Liver (tissue), 9 donors: ENCODE results near the gene NUP43. TPM values are rescaled to one million over a fixed set of nuclear protein-coding genes. Genes with fewer than 3 reads are reported as not detected.

Experiments
- DNase-seq: peaks from one replicate; pipeline ENCODE4 v3.0.0-alpha.2; 2017; ENCODE audit warnings: low spot score
- H3K27ac ChIP-seq, 2 donors: one replicate each; pipeline ENCODE4 v1.7.0; 2013; ENCODE audit warnings: inconsistent platforms in 2 of 2, low read length in 2 of 2, control low read depth in 1 of 2, low read depth in 1 of 2, mild to moderate bottlenecking in 1 of 2
- H3K27me3 ChIP-seq, 4 donors: one replicate each; pipeline versions ENCODE4 v1.6.1 to v1.7.0; 2013; ENCODE audit warnings: low read length in 3 of 4, inconsistent platforms in 1 of 4, mild to moderate bottlenecking in 1 of 4, moderate library complexity in 1 of 4; ENCODE audit not compliant: control insufficient read depth in 4 of 4, insufficient read depth in 4 of 4
- H3K36me3 ChIP-seq, 4 donors: one replicate each; pipeline versions ENCODE4 v1.6.1 to v1.7.0; 2013; ENCODE audit warnings: low read length in 3 of 4, mild to moderate bottlenecking in 3 of 4, low read depth in 1 of 4, moderate library complexity in 1 of 4; ENCODE audit not compliant: control insufficient read depth in 4 of 4, insufficient read depth in 3 of 4
- H3K4me1 ChIP-seq, 4 donors: one replicate each; pipeline versions ENCODE4 v1.6.1 to v1.7.0; 2013; ENCODE audit warnings: low read length in 3 of 4, mild to moderate bottlenecking in 3 of 4, moderate library complexity in 1 of 4; ENCODE audit not compliant: control insufficient read depth in 4 of 4, insufficient read depth in 4 of 4
- H3K4me3 ChIP-seq, 3 donors: one replicate each; pipeline versions ENCODE4 v1.6.1 to v1.7.0; 2013; ENCODE audit warnings: low read length in 3 of 3, control low read depth in 1 of 3, low read depth in 1 of 3, mild to moderate bottlenecking in 1 of 3
- H3K9ac ChIP-seq, 2 donors: one replicate each; pipeline ENCODE4 v1.7.0; 2013; ENCODE audit warnings: low read length in 2 of 2, mild to moderate bottlenecking in 2 of 2, moderate library complexity in 2 of 2, control low read depth in 1 of 2, low read depth in 1 of 2
- H3K9me3 ChIP-seq, 4 donors: one replicate each; pipeline versions ENCODE4 v1.6.1 to v1.7.0; 2013; ENCODE audit warnings: low read length in 3 of 4; ENCODE audit not compliant: control insufficient read depth in 4 of 4
- EGR1 ChIP-seq, 2 donors: IDR thresholded peaks; 2 replicates each; pipeline ENCODE4 v1.6.1; 2016 to 2018; ENCODE audit warnings: antibody characterized with exemption in 2 of 2, low read depth in 2 of 2
- FOXA1 ChIP-seq: IDR thresholded peaks from 2 replicates; pipeline ENCODE4 v1.6.1; 2016; ENCODE audit warnings: antibody characterized with exemption
- GABPA ChIP-seq, 2 donors: IDR thresholded peaks in 1 of 2; conservative IDR thresholded peaks in 1 of 2; 2 replicates each; pipeline ENCODE4 v1.6.1; 2016; ENCODE audit warnings: antibody characterized with exemption in 2 of 2, mild to moderate bottlenecking in 1 of 2, moderate library complexity in 1 of 2
- HNF4A ChIP-seq, 2 donors: conservative IDR thresholded peaks; 2 replicates each; pipeline ENCODE4 v1.6.1; 2016; ENCODE audit warnings: antibody characterized with exemption in 2 of 2, mild to moderate bottlenecking in 2 of 2
- HNF4G ChIP-seq: IDR thresholded peaks from 2 replicates; pipeline ENCODE4 v1.6.1; 2016; ENCODE audit warnings: antibody characterized with exemption
- JUND ChIP-seq, 2 donors: IDR thresholded peaks; 2 replicates each; pipeline ENCODE4 v1.6.1; 2016; ENCODE audit warnings: antibody characterized with exemption in 2 of 2
- NR2F2 ChIP-seq: IDR thresholded peaks from 2 replicates; pipeline ENCODE4 v1.6.1; 2016; ENCODE audit warnings: antibody characterized with exemption
- RAD21 ChIP-seq, 2 donors: IDR thresholded peaks; 2 replicates each; pipeline ENCODE4 v1.6.1; 2016; ENCODE audit warnings: antibody characterized with exemption in 2 of 2, mild to moderate bottlenecking in 2 of 2
- RXRA ChIP-seq, 2 donors: IDR thresholded peaks; 2 replicates each; pipeline ENCODE4 v1.6.1; 2017 to 2018; ENCODE audit warnings: antibody characterized with exemption in 2 of 2, mild to moderate bottlenecking in 1 of 2
- SP1 ChIP-seq: IDR thresholded peaks from 2 replicates; pipeline ENCODE4 v1.6.1; 2018; ENCODE audit warnings: antibody characterized with exemption, mild to moderate bottlenecking
- TAF1 ChIP-seq: conservative IDR thresholded peaks from 2 replicates; pipeline ENCODE4 v1.6.1; 2016; ENCODE audit warnings: antibody characterized with exemption, mild to moderate bottlenecking
- YY1 ChIP-seq: IDR thresholded peaks from 2 replicates; pipeline ENCODE4 v1.6.1; 2016; ENCODE audit warnings: antibody characterized with exemption, mild to moderate bottlenecking
- WGBS: extraction: QIAGEN DNeasy Blood & Tissue Kit; methylation state at CpG from one replicate; pipeline ENCODE4 v1.1.7; 2013; 5-methylcytosine and 5-hydroxymethylcytosine counted together
- polyA plus RNA-seq, 2 donors: library from polyadenylated mRNA; stranded (reverse) in 1 of 2; unstranded in 1 of 2; fragments of 200-250 nt in 1 of 2; fragments of >200 nt in 1 of 2; fragmentation: Nextera tagmentation in 1 of 2; extraction: Ambion mirVana in 1 of 2; gene quantifications; one replicate each; pipeline versions ENCODE4 v1.2.1 to v1.2.3, GENCODE V29; 2013 to 2015
- total RNA-seq, 2 donors: library from RNA; depleted of rRNA; stranded (reverse); fragments of >200 nt; gene quantifications; one replicate each; pipeline ENCODE4 v1.2.3, GENCODE V29; 2014
- TF ChIP-seq, protein P1 (sequence below): fragments of 150-350 bp; IDR thresholded peaks from 2 replicates; pipeline ENCODE4 v1.5.1; 2017; ENCODE audit warnings: improper control_type of control experiment, low read depth, low read length; ENCODE audit not compliant: missing input control
- TF ChIP-seq, protein P2 (sequence below): IDR thresholded peaks from 2 replicates; pipeline ENCODE4 v1.6.1; 2016; ENCODE audit warnings: antibody characterized with exemption, mild to moderate bottlenecking
- TF ChIP-seq, protein P3 (sequence below): IDR thresholded peaks from 2 replicates; pipeline ENCODE4 v1.6.1; 2016; ENCODE audit warnings: antibody characterized with exemption
- TF ChIP-seq, protein P4 (sequence below): IDR thresholded peaks from 2 replicates; pipeline ENCODE4 v1.6.1; 2016; ENCODE audit warnings: antibody characterized with exemption
- TF ChIP-seq, protein P5 (sequence below): IDR thresholded peaks from 2 replicates; pipeline ENCODE4 v1.6.1; 2016; ENCODE audit warnings: antibody characterized with exemption
- donor health status: healthy.
- donor health status: healthy.
- donor health status: healthy.
- donor health status: healthy.
- donor health status: healthy.

Gene NUP43
- total and polyA plus RNA-seq, 4 donors, result 3.2 to 18.5 (median 10.4) TPM

DNA sequence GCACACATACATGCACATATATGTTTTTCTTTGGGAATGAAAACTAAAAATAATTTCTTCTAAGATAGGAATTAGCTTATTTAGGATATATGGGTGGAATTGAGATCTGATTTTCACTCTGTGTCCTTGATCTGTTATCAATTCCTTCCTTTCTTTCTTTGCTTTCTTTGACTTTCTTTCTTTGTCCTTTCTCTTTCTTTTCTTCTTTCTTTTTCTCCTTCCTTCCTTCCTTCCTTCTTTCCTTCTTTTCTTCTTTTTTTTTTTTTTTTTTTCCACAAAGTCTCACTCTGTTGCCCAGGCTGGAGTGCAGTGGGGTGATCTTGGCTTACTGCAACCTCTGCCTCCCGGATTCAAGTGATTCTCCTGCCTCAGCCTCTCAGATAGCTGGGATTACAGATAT lies 31.3 kb upstream of the NUP43 start:
- peaks cover 0 to 18% (median 10%) of the 10 kb centered on the region in 4 donors for H3K36me3 ChIP-seq

DNA sequence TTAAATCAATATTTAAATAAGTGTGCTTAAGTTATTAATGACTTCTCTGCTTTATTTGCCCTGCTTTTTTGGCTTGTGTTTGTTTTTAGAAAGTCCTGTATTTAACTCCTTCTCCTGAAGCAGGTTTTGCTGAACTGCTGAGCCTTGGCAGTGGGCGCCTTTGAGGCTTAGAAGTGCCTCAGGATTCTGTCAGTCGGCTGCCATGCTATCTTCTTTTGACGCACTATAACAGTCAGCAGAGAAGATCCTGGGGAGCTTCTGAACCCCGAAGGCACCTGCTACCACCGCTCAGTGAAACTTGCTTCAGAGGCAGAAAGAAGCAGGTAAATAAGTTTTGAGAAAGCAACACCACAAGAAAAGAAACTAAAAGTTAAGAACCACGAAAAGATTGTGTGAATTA lies 25.6 kb upstream of the NUP43 start:
- WGBS, result 94% methylated on average over 6 of the region's 6 CpGs
- H3K27me3 ChIP-seq, result no peaks in the 10 kb centered on the region
- H3K9ac ChIP-seq, result no peak overlapping the region
- no peak overlapping the region for H3K4me3 ChIP-seq
- H3K4me1 ChIP-seq, result no peaks in the 10 kb centered on the region
- H3K36me3 ChIP-seq, result peaks cover 3 to 18% (median 12%) of the 10 kb centered on the region in 4 donors
- H3K27ac ChIP-seq, result no peak overlapping the region
- no peaks in the 10 kb centered on the region for H3K9me3 ChIP-seq
- DNase-seq, result no peak
- TF ChIP-seq, protein P1, sequence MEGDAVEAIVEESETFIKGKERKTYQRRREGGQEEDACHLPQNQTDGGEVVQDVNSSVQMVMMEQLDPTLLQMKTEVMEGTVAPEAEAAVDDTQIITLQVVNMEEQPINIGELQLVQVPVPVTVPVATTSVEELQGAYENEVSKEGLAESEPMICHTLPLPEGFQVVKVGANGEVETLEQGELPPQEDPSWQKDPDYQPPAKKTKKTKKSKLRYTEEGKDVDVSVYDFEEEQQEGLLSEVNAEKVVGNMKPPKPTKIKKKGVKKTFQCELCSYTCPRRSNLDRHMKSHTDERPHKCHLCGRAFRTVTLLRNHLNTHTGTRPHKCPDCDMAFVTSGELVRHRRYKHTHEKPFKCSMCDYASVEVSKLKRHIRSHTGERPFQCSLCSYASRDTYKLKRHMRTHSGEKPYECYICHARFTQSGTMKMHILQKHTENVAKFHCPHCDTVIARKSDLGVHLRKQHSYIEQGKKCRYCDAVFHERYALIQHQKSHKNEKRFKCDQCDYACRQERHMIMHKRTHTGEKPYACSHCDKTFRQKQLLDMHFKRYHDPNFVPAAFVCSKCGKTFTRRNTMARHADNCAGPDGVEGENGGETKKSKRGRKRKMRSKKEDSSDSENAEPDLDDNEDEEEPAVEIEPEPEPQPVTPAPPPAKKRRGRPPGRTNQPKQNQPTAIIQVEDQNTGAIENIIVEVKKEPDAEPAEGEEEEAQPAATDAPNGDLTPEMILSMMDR, result no peak
- no peak for TF ChIP-seq JUND (IDR thresholded peaks at IDR 0.05)
- no peak for TF ChIP-seq TAF1

More for the DNA sequence above, 31.3 kb upstream of the NUP43 start:
- WGBS, result 99% methylated on average over 1 of the region's 1 CpG
- H3K9me3 ChIP-seq, result no peaks in the 10 kb centered on the region
- H3K27me3 ChIP-seq, result no peaks in the 10 kb centered on the region
- DNase-seq, result no peak
- H3K9ac ChIP-seq, result no peak overlapping the region
- H3K27ac ChIP-seq, result no peak overlapping the region
- TF ChIP-seq NR2F2 (no peak), JUND (IDR thresholded peaks at IDR 0.05) (no peak), EGR1 (IDR thresholded peaks at IDR 0.05; ENCODE audit: low read depth in 2 of 2) (no peak), RAD21 (IDR thresholded peaks at IDR 0.05) (no peak), GABPA (IDR thresholded peaks at IDR 0.05 in 1 of 2, conservative IDR thresholded peaks at IDR 0.05 in 1 of 2) (no peak), FOXA1 (no peak), YY1 (no peak), SP1 (no peak), RXRA (IDR thresholded peaks at IDR 0.05) (no peak), HNF4A (conservative IDR thresholded peaks at IDR 0.05) (no peak), HNF4G (no peak), TAF1 (no peak)
- TF ChIP-seq, protein P2, sequence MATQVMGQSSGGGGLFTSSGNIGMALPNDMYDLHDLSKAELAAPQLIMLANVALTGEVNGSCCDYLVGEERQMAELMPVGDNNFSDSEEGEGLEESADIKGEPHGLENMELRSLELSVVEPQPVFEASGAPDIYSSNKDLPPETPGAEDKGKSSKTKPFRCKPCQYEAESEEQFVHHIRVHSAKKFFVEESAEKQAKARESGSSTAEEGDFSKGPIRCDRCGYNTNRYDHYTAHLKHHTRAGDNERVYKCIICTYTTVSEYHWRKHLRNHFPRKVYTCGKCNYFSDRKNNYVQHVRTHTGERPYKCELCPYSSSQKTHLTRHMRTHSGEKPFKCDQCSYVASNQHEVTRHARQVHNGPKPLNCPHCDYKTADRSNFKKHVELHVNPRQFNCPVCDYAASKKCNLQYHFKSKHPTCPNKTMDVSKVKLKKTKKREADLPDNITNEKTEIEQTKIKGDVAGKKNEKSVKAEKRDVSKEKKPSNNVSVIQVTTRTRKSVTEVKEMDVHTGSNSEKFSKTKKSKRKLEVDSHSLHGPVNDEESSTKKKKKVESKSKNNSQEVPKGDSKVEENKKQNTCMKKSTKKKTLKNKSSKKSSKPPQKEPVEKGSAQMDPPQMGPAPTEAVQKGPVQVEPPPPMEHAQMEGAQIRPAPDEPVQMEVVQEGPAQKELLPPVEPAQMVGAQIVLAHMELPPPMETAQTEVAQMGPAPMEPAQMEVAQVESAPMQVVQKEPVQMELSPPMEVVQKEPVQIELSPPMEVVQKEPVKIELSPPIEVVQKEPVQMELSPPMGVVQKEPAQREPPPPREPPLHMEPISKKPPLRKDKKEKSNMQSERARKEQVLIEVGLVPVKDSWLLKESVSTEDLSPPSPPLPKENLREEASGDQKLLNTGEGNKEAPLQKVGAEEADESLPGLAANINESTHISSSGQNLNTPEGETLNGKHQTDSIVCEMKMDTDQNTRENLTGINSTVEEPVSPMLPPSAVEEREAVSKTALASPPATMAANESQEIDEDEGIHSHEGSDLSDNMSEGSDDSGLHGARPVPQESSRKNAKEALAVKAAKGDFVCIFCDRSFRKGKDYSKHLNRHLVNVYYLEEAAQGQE, result no peak
- TF ChIP-seq, protein P3, sequence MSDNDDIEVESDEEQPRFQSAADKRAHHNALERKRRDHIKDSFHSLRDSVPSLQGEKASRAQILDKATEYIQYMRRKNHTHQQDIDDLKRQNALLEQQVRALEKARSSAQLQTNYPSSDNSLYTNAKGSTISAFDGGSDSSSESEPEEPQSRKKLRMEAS, result no peak
- TF ChIP-seq, protein P4, sequence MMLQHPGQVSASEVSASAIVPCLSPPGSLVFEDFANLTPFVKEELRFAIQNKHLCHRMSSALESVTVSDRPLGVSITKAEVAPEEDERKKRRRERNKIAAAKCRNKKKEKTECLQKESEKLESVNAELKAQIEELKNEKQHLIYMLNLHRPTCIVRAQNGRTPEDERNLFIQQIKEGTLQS, result no peak
- TF ChIP-seq, protein P1, result no peak
- TF ChIP-seq, protein P5, sequence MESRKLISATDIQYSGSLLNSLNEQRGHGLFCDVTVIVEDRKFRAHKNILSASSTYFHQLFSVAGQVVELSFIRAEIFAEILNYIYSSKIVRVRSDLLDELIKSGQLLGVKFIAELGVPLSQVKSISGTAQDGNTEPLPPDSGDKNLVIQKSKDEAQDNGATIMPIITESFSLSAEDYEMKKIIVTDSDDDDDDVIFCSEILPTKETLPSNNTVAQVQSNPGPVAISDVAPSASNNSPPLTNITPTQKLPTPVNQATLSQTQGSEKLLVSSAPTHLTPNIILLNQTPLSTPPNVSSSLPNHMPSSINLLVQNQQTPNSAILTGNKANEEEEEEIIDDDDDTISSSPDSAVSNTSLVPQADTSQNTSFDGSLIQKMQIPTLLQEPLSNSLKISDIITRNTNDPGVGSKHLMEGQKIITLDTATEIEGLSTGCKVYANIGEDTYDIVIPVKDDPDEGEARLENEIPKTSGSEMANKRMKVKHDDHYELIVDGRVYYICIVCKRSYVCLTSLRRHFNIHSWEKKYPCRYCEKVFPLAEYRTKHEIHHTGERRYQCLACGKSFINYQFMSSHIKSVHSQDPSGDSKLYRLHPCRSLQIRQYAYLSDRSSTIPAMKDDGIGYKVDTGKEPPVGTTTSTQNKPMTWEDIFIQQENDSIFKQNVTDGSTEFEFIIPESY, result no peak
- H3K4me3 ChIP-seq, result no peak overlapping the region
- no peaks in the 10 kb centered on the region for H3K4me1 ChIP-seq
